CD14-positive monocyte (primary cell): Measurements from ENCODE around the gene KRTAP4-4. TPM values are rescaled to one million over a fixed set of nuclear protein-coding genes. Genes with fewer than 3 reads are reported as not detected.

ENCODE experiments used
- DNase-seq, 3 donors: peaks; one replicate each; pipeline ENCODE4 v3.0.0-alpha.2; 2011 to 2022
- H2AFZ ChIP-seq: 2 replicates; pipeline ENCODE4 v1.6.0; 2012; ENCODE audit warnings: mild to moderate bottlenecking, low read depth, low read length, inconsistent platforms; ENCODE audit not compliant: insufficient read depth, poor library complexity, severe bottlenecking
- H3K27ac ChIP-seq, 2 donors: 1 replicate in 1 of 2; 2 replicates in 1 of 2; pipeline ENCODE4 v1.5.1; 2012 to 2013; ENCODE audit warnings: low read length in 2 of 2, control low read depth in 1 of 2, inconsistent platforms in 1 of 2, low read depth in 1 of 2, mild to moderate bottlenecking in 1 of 2
- H3K27me3 ChIP-seq, 2 donors: one replicate each; pipeline versions ENCODE4 v1.6.0 to v1.6.1; 2011 to 2013; ENCODE audit warnings: low read length in 2 of 2; ENCODE audit not compliant: control insufficient read depth in 2 of 2, insufficient read depth in 2 of 2
- H3K36me3 ChIP-seq, 2 donors: replicated peaks in 1 of 2; 1 replicate in 1 of 2; 2 replicates in 1 of 2; pipeline versions ENCODE4 v1.5.1 to v1.6.1; 2012 to 2013; ENCODE audit warnings: low read length in 2 of 2, control low read depth in 1 of 2, inconsistent platforms in 1 of 2, mild to moderate bottlenecking in 1 of 2; ENCODE audit not compliant: insufficient read depth in 2 of 2, control insufficient read depth in 1 of 2
- H3K4me1 ChIP-seq, 2 donors: 1 replicate in 1 of 2; 2 replicates in 1 of 2; pipeline versions ENCODE4 v1.5.1 to v1.6.1; 2012 to 2013; ENCODE audit warnings: low read length in 2 of 2, control low read depth in 1 of 2, inconsistent platforms in 1 of 2, mild to moderate bottlenecking in 1 of 2, moderate library complexity in 1 of 2; ENCODE audit not compliant: insufficient read depth in 2 of 2, control insufficient read depth in 1 of 2
- H3K4me2 ChIP-seq: replicated peaks from 2 replicates; pipeline ENCODE3; 2012; ENCODE audit warnings: low read length, moderate library complexity, mild to moderate bottlenecking; ENCODE audit not compliant: poor library complexity, severe bottlenecking; ENCODE audit errors: extremely low read depth
- H3K4me3 ChIP-seq, 3 experiments: fragments of 200-600 bp in 1 of 3; sonication (generic) in 1 of 3; replicated peaks in 1 of 3; 1 replicate in 2 of 3; 2 replicates in 1 of 3; pipeline ENCODE4 v1.5.1; 2011 to 2013; ENCODE audit warnings: low read length in 3 of 3, mild to moderate bottlenecking in 3 of 3, control low read depth in 2 of 3, low read depth in 2 of 3, inconsistent platforms in 1 of 3, moderate library complexity in 1 of 3
- H3K79me2 ChIP-seq: 2 replicates; pipeline ENCODE4 v1.6.0; 2012; ENCODE audit warnings: mild to moderate bottlenecking, control low read depth, inconsistent platforms, low read length, moderate library complexity; ENCODE audit not compliant: insufficient read depth
- H3K9ac ChIP-seq: 2 replicates; pipeline ENCODE4 v1.6.0; 2017; ENCODE audit warnings: low read length, mild to moderate bottlenecking; ENCODE audit not compliant: insufficient read depth, poor library complexity, severe bottlenecking
- H3K9me3 ChIP-seq, 2 donors: replicated peaks in 1 of 2; 1 replicate in 1 of 2; 2 replicates in 1 of 2; pipeline versions ENCODE4 v1.5.1 to v1.6.1; 2012 to 2013; ENCODE audit warnings: low read length in 2 of 2, control low read depth in 1 of 2; ENCODE audit not compliant: control insufficient read depth in 1 of 2, insufficient read depth in 1 of 2
- H4K20me1 ChIP-seq: 2 replicates; pipeline ENCODE4 v1.6.0; 2012; ENCODE audit warnings: mild to moderate bottlenecking, low read length, control low read depth, moderate library complexity; ENCODE audit not compliant: insufficient read depth
- H3K27ac Mint-ChIP-seq, 7 donors: one replicate each; pipeline ENCODE4 v1.8.0; 2020; ENCODE audit warnings: mild to moderate bottlenecking in 7 of 7, mixed read lengths in 7 of 7, moderate library complexity in 6 of 7, inconsistent platforms in 2 of 7
- H3K27me3 Mint-ChIP-seq, 3 donors: one replicate each; pipeline ENCODE4 v1.8.0; 2021 to 2022; ENCODE audit warnings: low read depth in 3 of 3, mild to moderate bottlenecking in 3 of 3, mixed read lengths in 3 of 3, moderate library complexity in 3 of 3, inconsistent platforms in 1 of 3
- H3K36me3 Mint-ChIP-seq, 2 donors: one replicate each; pipeline ENCODE4 v1.8.0; 2020; ENCODE audit warnings: mixed read lengths in 2 of 2, inconsistent platforms in 1 of 2, mild to moderate bottlenecking in 1 of 2
- H3K4me1 Mint-ChIP-seq: one replicate; pipeline ENCODE4 v1.8.0; 2020; ENCODE audit warnings: mild to moderate bottlenecking, mixed read lengths
- H3K4me3 Mint-ChIP-seq, 2 donors: one replicate each; pipeline ENCODE4 v1.8.0; 2020; ENCODE audit warnings: mild to moderate bottlenecking in 2 of 2, mixed read lengths in 2 of 2, moderate library complexity in 1 of 2
- H3K9me3 Mint-ChIP-seq, 7 donors: one replicate each; pipeline ENCODE4 v1.8.0; 2020 to 2022; ENCODE audit warnings: mixed read lengths in 7 of 7, mild to moderate bottlenecking in 6 of 7, moderate library complexity in 6 of 7, inconsistent platforms in 2 of 7
- WGBS: methylation state at CpG from one replicate; pipeline ENCODE4 v1.1.5; 2013; ENCODE audit warnings: missing lambda C conversion rate; ENCODE audit not compliant: insufficient coverage; 5-methylcytosine and 5-hydroxymethylcytosine counted together
- intact Hi-C, 2 donors: fragments of 100-400 bp; cut with micrococcal nuclease; formaldehyde crosslinking; loops; one replicate each; pipeline versions ENCODE4 v1.15.0 to v1.15.1; 2023
- polyA plus RNA-seq, 3 donors: library from polyadenylated mRNA; depleted of rRNA in 1 of 3; unstranded in 2 of 3; stranded (reverse) in 1 of 3; fragments of 300-500 nt in 2 of 3; fragments of >200 nt in 1 of 3; fragmentation: Illumina TruSeq in 2 of 3; gene quantifications; 1 replicate in 2 of 3; 2 replicates in 1 of 3; pipeline ENCODE4 v1.2.3, GENCODE V29; 2012 to 2021
- small RNA-seq: library from RNA; depleted of rRNA; stranded (forward); fragments of <200 nt; gene quantifications from one replicate; pipeline ENCODE3, GENCODE V24; 2012; ENCODE audit warnings: low read depth; ENCODE audit not compliant: insufficient read length
- TF ChIP-seq, protein P1 (sequence below): fragments of 200-600 bp; IDR thresholded peaks from one replicate; pipeline ENCODE4 v1.8.0; 2022; ENCODE audit warnings: antibody characterized with exemption, mild to moderate bottlenecking

Gene KRTAP4-4
- polyA plus RNA-seq, 3 donors = not detected

DNA sequence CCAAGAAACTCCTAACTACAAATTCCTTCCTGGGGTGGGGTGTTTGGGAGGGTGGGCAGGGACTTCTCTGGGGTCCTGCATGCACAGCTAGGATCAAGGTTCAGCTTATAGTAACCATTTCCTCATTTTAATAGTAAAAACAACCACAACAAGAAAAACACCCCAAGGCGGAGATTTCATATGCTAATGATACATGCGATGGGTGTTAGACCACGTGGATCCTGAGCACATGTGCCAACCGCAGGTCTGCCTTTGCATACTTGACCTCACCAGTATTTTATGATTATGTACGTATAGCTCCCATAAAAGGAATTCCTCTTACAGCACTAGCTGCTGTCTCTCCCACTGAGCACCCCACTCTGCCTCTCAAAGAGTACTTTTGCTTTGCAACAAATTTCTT is 44.3 kb downstream of the KRTAP4-4 start:
- intact Hi-C loops = no loop called here
- Histone ChIP-seq H3K9ac (no peak overlapping the region), H3K4me3 (no peak overlapping the region), H3K27me3 (no peaks in the 10 kb centered on the region), H3K36me3 (no peaks in the 10 kb centered on the region), H3K27ac (no peak overlapping the region), H3K4me2 (no peak overlapping the region), H3K79me2 (no peaks in the 10 kb centered on the region), H4K20me1 (no peaks in the 10 kb centered on the region), H3K9me3 (no peaks in the 10 kb centered on the region), H2AFZ (no peak overlapping the region), H3K4me1 (peaks cover 14 to 21% of the 10 kb centered on the region in 2 donors)
- Mint-ChIP-seq H3K9me3 (peaks cover 0 to 10% (median 3%) of the 10 kb centered on the region in 7 donors), H3K4me3 (peak overlapping the region in 1 of 2 donors; percentile 67), H3K27me3 (peaks cover 0 to 4% (median 0%) of the 10 kb centered on the region in 3 donors), H3K36me3 (no peaks in the 10 kb centered on the region), H3K27ac (no peak overlapping the region), H3K4me1 (peaks cover 24% of the 10 kb centered on the region)
- TF ChIP-seq, protein P1, sequence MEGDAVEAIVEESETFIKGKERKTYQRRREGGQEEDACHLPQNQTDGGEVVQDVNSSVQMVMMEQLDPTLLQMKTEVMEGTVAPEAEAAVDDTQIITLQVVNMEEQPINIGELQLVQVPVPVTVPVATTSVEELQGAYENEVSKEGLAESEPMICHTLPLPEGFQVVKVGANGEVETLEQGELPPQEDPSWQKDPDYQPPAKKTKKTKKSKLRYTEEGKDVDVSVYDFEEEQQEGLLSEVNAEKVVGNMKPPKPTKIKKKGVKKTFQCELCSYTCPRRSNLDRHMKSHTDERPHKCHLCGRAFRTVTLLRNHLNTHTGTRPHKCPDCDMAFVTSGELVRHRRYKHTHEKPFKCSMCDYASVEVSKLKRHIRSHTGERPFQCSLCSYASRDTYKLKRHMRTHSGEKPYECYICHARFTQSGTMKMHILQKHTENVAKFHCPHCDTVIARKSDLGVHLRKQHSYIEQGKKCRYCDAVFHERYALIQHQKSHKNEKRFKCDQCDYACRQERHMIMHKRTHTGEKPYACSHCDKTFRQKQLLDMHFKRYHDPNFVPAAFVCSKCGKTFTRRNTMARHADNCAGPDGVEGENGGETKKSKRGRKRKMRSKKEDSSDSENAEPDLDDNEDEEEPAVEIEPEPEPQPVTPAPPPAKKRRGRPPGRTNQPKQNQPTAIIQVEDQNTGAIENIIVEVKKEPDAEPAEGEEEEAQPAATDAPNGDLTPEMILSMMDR = no peak
- WGBS = no CpG with 5 or more reads among the region's 5 CpGs
- DNase-seq = peak; percentile 10 to 54 (median 19)

DNA sequence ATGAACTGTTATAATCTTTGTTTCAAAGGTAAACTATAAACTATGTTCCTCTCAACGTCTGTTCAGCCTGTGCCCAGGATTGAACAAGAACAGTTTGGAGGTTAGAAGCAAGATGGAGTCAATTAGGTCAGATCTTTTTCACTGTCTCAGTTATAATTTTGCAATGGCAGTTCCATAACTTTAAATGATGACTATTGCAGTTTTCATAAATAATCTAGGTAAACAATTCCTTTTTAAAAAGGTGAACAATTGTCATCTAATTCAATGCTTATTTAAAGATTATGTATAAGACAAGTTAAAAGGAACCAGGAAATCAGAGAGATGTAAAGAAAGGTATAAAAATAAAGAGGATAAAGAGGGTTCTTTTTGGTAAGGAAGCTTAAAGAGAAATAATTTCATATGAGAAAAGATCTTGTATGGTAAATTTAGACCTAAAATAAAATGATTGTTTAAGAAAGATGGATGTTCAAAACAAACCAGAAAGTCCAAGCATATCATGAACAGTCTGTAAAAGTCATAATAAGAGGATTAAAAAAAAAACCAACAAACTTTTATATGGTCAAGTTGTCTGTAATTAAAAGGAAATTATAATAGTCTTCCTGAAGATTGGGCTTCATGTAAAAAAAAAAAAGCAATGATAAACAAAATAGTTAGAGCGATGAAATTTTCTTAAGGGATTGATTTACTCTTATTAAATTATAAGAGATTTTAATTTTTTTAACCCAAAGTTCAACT is 49.2 kb downstream of the KRTAP4-4 start:
- intact Hi-C loops = no loop called here
- Mint-ChIP-seq H3K4me1 (peaks cover 14% of the 10 kb centered on the region), H3K27me3 (peaks cover 0 to 4% (median 1%) of the 10 kb centered on the region in 3 donors), H3K9me3 (peaks cover 2 to 18% (median 9%) of the 10 kb centered on the region in 7 donors), H3K4me3 (no peak overlapping the region), H3K27ac (no peak overlapping the region), H3K36me3 (no peaks in the 10 kb centered on the region)
- Histone ChIP-seq H3K36me3 (no peaks in the 10 kb centered on the region), H2AFZ (no peak overlapping the region), H4K20me1 (no peaks in the 10 kb centered on the region), H3K79me2 (no peaks in the 10 kb centered on the region), H3K4me3 (no peak overlapping the region), H3K27me3 (no peaks in the 10 kb centered on the region), H3K9me3 (no peaks in the 10 kb centered on the region), H3K9ac (no peak overlapping the region), H3K27ac (no peak overlapping the region), H3K4me1 (peaks cover 6 to 20% of the 10 kb centered on the region in 2 donors), H3K4me2 (no peak overlapping the region)
- no peak for DNase-seq
- TF ChIP-seq, protein P1 = no peak
- no CpG with 5 or more reads among the region's 2 CpGs for WGBS

Small RNAs within 50 kb of the gene (small RNA-seq; reads per million reads assigned to genes)
- not detected for gene KRTAP4-17P

Other genes with a start within 250 kb of the KRTAP4-4 start
- 1 to 10 TPM; 1.7 to 7.6 (median 3.6) TPM for gene KRT23, start 223.1 kb downstream of the KRTAP4-4 start, polyA plus RNA-seq
- gene KRT39, start 193.8 kb downstream of the KRTAP4-4 start, polyA plus RNA-seq = not detected
- gene KRT40, start 176.4 kb downstream of the KRTAP4-4 start, polyA plus RNA-seq = not detected
- not detected for gene KRTAP3-3, start 166.6 kb downstream of the KRTAP4-4 start, polyA plus RNA-seq
- gene KRTAP3-2, start 160.8 kb downstream of the KRTAP4-4 start, polyA plus RNA-seq = not detected
- not detected for gene KRTAP3-1, start 151.6 kb downstream of the KRTAP4-4 start, polyA plus RNA-seq
- gene KRTAP1-5, start 133.5 kb downstream of the KRTAP4-4 start, polyA plus RNA-seq = not detected
- not detected for gene KRTAP1-4, start 130.6 kb downstream of the KRTAP4-4 start, polyA plus RNA-seq
- not detected for gene KRTAP1-3, start 125.9 kb downstream of the KRTAP4-4 start, polyA plus RNA-seq
- not detected for gene KRTAP1-1, start 119.3 kb downstream of the KRTAP4-4 start, polyA plus RNA-seq
- gene KRTAP2-1, start 113.4 kb downstream of the KRTAP4-4 start, polyA plus RNA-seq = not detected
- gene KRTAP2-2, start 105.5 kb downstream of the KRTAP4-4 start, polyA plus RNA-seq = not detected
- gene KRTAP2-3, start 100.6 kb downstream of the KRTAP4-4 start, polyA plus RNA-seq = not detected
- gene KRTAP2-4, start 94.9 kb downstream of the KRTAP4-4 start, polyA plus RNA-seq = not detected
- not detected for gene KRTAP4-7, start 76.6 kb downstream of the KRTAP4-4 start, polyA plus RNA-seq
- not detected for gene KRTAP4-8, start 62.6 kb downstream of the KRTAP4-4 start, polyA plus RNA-seq
- gene KRTAP4-16, start 58.5 kb downstream of the KRTAP4-4 start, polyA plus RNA-seq = not detected
- not detected for gene KRTAP4-9, start 55.4 kb downstream of the KRTAP4-4 start, polyA plus RNA-seq
- gene KRTAP4-11, start 42.4 kb downstream of the KRTAP4-4 start, polyA plus RNA-seq = not detected
- gene KRTAP4-12, start 36.6 kb downstream of the KRTAP4-4 start, polyA plus RNA-seq = not detected
- gene KRTAP4-6, start 20.2 kb downstream of the KRTAP4-4 start, polyA plus RNA-seq = not detected
- gene KRTAP4-5, start 10.9 kb downstream of the KRTAP4-4 start, polyA plus RNA-seq = not detected
- gene KRTAP4-3, start 7.5 kb upstream of the KRTAP4-4 start, polyA plus RNA-seq = not detected
- gene KRTAP4-2, start 17.5 kb upstream of the KRTAP4-4 start, polyA plus RNA-seq = not detected
- not detected for gene KRTAP4-1, start 24.2 kb upstream of the KRTAP4-4 start, polyA plus RNA-seq
- not detected for gene KRTAP9-1, start 29.1 kb upstream of the KRTAP4-4 start, polyA plus RNA-seq
- not detected for gene KRTAP9-2, start 65.9 kb upstream of the KRTAP4-4 start, polyA plus RNA-seq
- not detected for gene KRTAP9-3, start 71.7 kb upstream of the KRTAP4-4 start, polyA plus RNA-seq
- not detected for gene KRTAP9-8, start 77.3 kb upstream of the KRTAP4-4 start, polyA plus RNA-seq
- not detected for gene KRTAP9-4, start 88.9 kb upstream of the KRTAP4-4 start, polyA plus RNA-seq
- not detected for gene KRTAP9-9, start 94.6 kb upstream of the KRTAP4-4 start, polyA plus RNA-seq
- not detected for gene KRTAP9-6, start 104.6 kb upstream of the KRTAP4-4 start, polyA plus RNA-seq
- not detected for gene KRTAP9-7, start 115.0 kb upstream of the KRTAP4-4 start, polyA plus RNA-seq
- not detected for gene KRTAP29-1, start 142.1 kb upstream of the KRTAP4-4 start, polyA plus RNA-seq
- not detected for gene KRTAP16-1, start 148.6 kb upstream of the KRTAP4-4 start, polyA plus RNA-seq
- not detected for gene KRTAP17-1, start 155.0 kb upstream of the KRTAP4-4 start, polyA plus RNA-seq
- not detected for gene KRT33A, start 190.1 kb upstream of the KRTAP4-4 start, polyA plus RNA-seq
- gene KRT33B, start 209.1 kb upstream of the KRTAP4-4 start, polyA plus RNA-seq = not detected
- not detected for gene KRT34, start 221.6 kb upstream of the KRTAP4-4 start, polyA plus RNA-seq
- gene KRT31, start 236.9 kb upstream of the KRTAP4-4 start, polyA plus RNA-seq = not detected